Fibroblast of skin of left biceps (primary cell): ENCODE results near the gene SLC13A5.
"Not testable (repeated sequence)": the region's sequence is repeated elsewhere in the genome, so short reads cannot be mapped to it uniquely, and the experiment has no call there.

Source experiments
- DNase-seq, 2 experiments: peaks; one replicate each; pipeline ENCODE4 v3.0.0-alpha.2; 2013; ENCODE audit warnings: low read depth in 2 of 2

Gene SLC13A5

GRCh38 chr17:6663200-6663599, 50.0 kb downstream of the SLC13A5 start:
- not testable (repeated sequence) for DNase-seq

- DNase-seq, result no peak
Observed at GRCh38 chr17:6661464-6661848, 51.7 kb downstream of the SLC13A5 start.

GRCh38 chr17:6660805-6661463, 52.2 kb downstream of the SLC13A5 start:
- DNase-seq, result no peak

GRCh38 chr17:6660101-6660500, 53.1 kb downstream of the SLC13A5 start:
- no peak for DNase-seq

GRCh38 chr17:6658411-6658810, 54.8 kb downstream of the SLC13A5 start:
- not testable (repeated sequence) for DNase-seq

- no peak for DNase-seq
Observed at GRCh38 chr17:6657633-6658287, 55.4 kb downstream of the SLC13A5 start.

GRCh38 chr17:6656797-6657632, 56.2 kb downstream of the SLC13A5 start:
- DNase-seq, result not testable (repeated sequence)

- DNase-seq, result not testable (repeated sequence)
Observed at GRCh38 chr17:6655732-6656361, 57.3 kb downstream of the SLC13A5 start.

GRCh38 chr17:6654841-6655731, 58.1 kb downstream of the SLC13A5 start:
- no peak for DNase-seq

- DNase-seq, result no peak
Observed at GRCh38 chr17:6651919-6652452, 61.2 kb downstream of the SLC13A5 start.

GRCh38 chr17:6651354-6651918, 61.7 kb downstream of the SLC13A5 start, which contains the start of the genes C17orf100 and MED31:
Gene C17orf100 (plus strand): TSS chr17:6651762. CDS start chr17:6651914, 152 bp downstream.
Gene MED31 (minus strand): TSS chr17:6651605. CDS start chr17:6651528, 77 bp downstream.
- DNase-seq, result peak; percentile 67 to 68

GRCh38 chr17:6648181-6648580, 65.0 kb downstream of the SLC13A5 start:
- no peak for DNase-seq

GRCh38 chr17:6643451-6644125, 69.6 kb downstream of the SLC13A5 start:
- peak; percentile 51 to 57 for DNase-seq

- DNase-seq, result no peak
Observed at GRCh38 chr17:6642592-6642991, 70.6 kb downstream of the SLC13A5 start.

GRCh38 chr17:6641247-6641863, 71.8 kb downstream of the SLC13A5 start:
- DNase-seq, result no peak

- DNase-seq, result peak; percentile 63 to 71
Observed at GRCh38 chr17:6640536-6641246, 72.5 kb downstream of the SLC13A5 start, which contains the start of the genes KIAA0753 and TXNDC17. Gene KIAA0753 (minus strand): TSS chr17:6640711. CDS start chr17:6635103, 5,608 bp downstream. Gene TXNDC17 (plus strand): TSS chr17:6641060. CDS start chr17:6641083, 23 bp downstream.

- no peak for DNase-seq
Observed at GRCh38 chr17:6639586-6640535, 73.3 kb downstream of the SLC13A5 start.
